ENCODE measurements around the gene METRN. TPM values are rescaled to one million over a fixed set of nuclear protein-coding genes. Genes with fewer than 3 reads are reported as not detected.
"Not testable (repeated sequence)": the region's sequence is repeated elsewhere in the genome, so short reads cannot be mapped to it uniquely, and the experiment has no call there.

The METRN gene
- total RNA-seq, 2 experiments from 2014 or later: 35.3 to 37.7 TPM

- POLR2A ChIA-PET: no interaction called here
- CTCF ChIA-PET: interaction anchor here (1.4 kb wide), 1 partner anchor 39 kb away, joined by 6 read pairs; no protein-coding TSS in a partner anchor
These were observed 36.5 kb downstream of the METRN start for GRCh38 chr16:751152-752006.

- CTCF ChIA-PET: no interaction called here
- POLR2A ChIA-PET: no interaction called here
These were observed 37.0 kb downstream of the METRN start for GRCh38 chr16:752007-752312.

- POLR2A ChIA-PET: not testable (repeated sequence)
These were observed 39.2 kb downstream of the METRN start for GRCh38 chr16:754121-754607.

GRCh38 chr16:754656-755055, 39.7 kb downstream of the METRN start:
- CTCF ChIA-PET: no interaction called here
- POLR2A ChIA-PET: no interaction called here

More at GRCh38 chr16:754121-754607, 39.2 kb downstream of the METRN start:
- CTCF ChIA-PET: interaction anchor here (0.7 kb wide), 2 partner anchors 138 to 709 kb away, joined by 3 to 6 read pairs; no protein-coding TSS in a partner anchor

GRCh38 chr16:756428-756827, 41.5 kb downstream of the METRN start:
- CTCF ChIA-PET: interaction anchor here (0.6 to 1.0 kb wide), 2 partner anchors 35 to 441 kb away, joined by 3 read pairs; no protein-coding TSS in a partner anchor
- POLR2A ChIA-PET: no interaction called here

- ChIA-PET POLR2A (no interaction called here), CTCF (interaction anchor here (1.1 kb wide), 1 partner anchor 15 kb away, joined by 3 read pairs; no protein-coding TSS in a partner anchor)
These were observed 44.4 kb downstream of the METRN start for GRCh38 chr16:759110-759910.

- POLR2A ChIA-PET: no interaction called here
- CTCF ChIA-PET: interaction anchor here (1.1 kb wide), 1 partner anchor 16 kb away, joined by 3 read pairs; no protein-coding TSS in a partner anchor
These were observed 45.1 kb downstream of the METRN start for GRCh38 chr16:760065-760464.

- ChIA-PET POLR2A (no interaction called here), CTCF (interaction anchor here (1.3 kb wide), 1 partner anchor 48 kb away, joined by 4 read pairs; no protein-coding TSS in a partner anchor)
These were observed 45.8 kb downstream of the METRN start, which contains the start of gene MSLN for GRCh38 chr16:760545-761343. Gene MSLN (plus strand): TSS chr16:760734. CDS start chr16:762681, 1,947 bp downstream.

GRCh38 chr16:761625-762513, 47.0 kb downstream of the METRN start:
- POLR2A ChIA-PET: no interaction called here

GRCh38 chr16:762595-763268, 47.8 kb downstream of the METRN start:
- CTCF ChIA-PET: interaction anchor here (0.6 to 0.8 kb wide), 2 partner anchors 18 to 294 kb away, joined by 3 read pairs; no protein-coding TSS in a partner anchor
- POLR2A ChIA-PET: no interaction called here

More at GRCh38 chr16:761625-762513, 47.0 kb downstream of the METRN start:
- CTCF ChIA-PET: interaction anchor here (0.6 to 1.3 kb wide), 3 partner anchors 17 to 295 kb away, joined by 3 to 4 read pairs (median 3); no protein-coding TSS in a partner anchor

- CTCF ChIA-PET: no interaction called here
- POLR2A ChIA-PET: no interaction called here
These were observed 48.7 kb downstream of the METRN start for GRCh38 chr16:763369-764183.

GRCh38 chr16:764184-764750, 49.3 kb downstream of the METRN start:
- POLR2A ChIA-PET: no interaction called here

GRCh38 chr16:764848-765487, 50.0 kb downstream of the METRN start:
- POLR2A ChIA-PET: no interaction called here
- CTCF ChIA-PET: no interaction called here

More at GRCh38 chr16:764184-764750, 49.3 kb downstream of the METRN start:
- CTCF ChIA-PET: no interaction called here

GRCh38 chr16:765488-765865, 50.6 kb downstream of the METRN start:
- ChIA-PET CTCF (no interaction called here), POLR2A (no interaction called here)

- POLR2A ChIA-PET: no interaction called here
- CTCF ChIA-PET: interaction anchor here (1.0 kb wide), 1 partner anchor 54 kb away, joined by 3 read pairs; no protein-coding TSS in a partner anchor
These were observed 51.3 kb downstream of the METRN start for GRCh38 chr16:766008-766819.
